ENCODE data around the gene TMEM130.

DNA sequence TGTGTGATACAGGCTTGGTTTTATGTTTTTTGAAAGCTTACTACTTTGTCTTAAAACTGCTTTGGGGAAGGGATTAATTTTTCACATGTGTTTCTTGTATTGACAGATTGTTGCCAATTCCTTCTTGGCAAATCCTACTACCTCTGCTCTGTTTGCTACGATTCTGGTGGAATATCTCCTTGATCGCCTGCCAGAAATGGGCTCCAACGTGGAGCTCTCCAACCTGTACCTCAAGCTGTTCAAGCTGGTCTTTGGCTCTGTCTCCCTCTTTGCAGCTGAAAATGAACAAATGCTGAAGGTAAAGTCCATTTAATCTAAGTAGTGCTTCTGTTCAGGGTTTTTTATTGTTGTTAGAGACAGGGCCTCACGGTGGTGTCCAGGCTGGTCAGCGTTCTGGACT is 42.1 kb upstream of the TMEM130 start:
- TF ChIP-seq, protein P1, sequence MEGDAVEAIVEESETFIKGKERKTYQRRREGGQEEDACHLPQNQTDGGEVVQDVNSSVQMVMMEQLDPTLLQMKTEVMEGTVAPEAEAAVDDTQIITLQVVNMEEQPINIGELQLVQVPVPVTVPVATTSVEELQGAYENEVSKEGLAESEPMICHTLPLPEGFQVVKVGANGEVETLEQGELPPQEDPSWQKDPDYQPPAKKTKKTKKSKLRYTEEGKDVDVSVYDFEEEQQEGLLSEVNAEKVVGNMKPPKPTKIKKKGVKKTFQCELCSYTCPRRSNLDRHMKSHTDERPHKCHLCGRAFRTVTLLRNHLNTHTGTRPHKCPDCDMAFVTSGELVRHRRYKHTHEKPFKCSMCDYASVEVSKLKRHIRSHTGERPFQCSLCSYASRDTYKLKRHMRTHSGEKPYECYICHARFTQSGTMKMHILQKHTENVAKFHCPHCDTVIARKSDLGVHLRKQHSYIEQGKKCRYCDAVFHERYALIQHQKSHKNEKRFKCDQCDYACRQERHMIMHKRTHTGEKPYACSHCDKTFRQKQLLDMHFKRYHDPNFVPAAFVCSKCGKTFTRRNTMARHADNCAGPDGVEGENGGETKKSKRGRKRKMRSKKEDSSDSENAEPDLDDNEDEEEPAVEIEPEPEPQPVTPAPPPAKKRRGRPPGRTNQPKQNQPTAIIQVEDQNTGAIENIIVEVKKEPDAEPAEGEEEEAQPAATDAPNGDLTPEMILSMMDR (conservative IDR thresholded peaks at IDR 0.05; ENCODE audit: low read depth in 2 of 2) = no peak
- TF ChIP-seq EZH2 (IDR thresholded peaks at IDR 0.05; ENCODE audit: low read depth, unreplicated experiment) = no peak
- TF ChIP-seq CREB1 (CRISPR knock-in tag; IDR thresholded peaks at IDR 0.05; ENCODE audit: low read depth) = no peak
- TF ChIP-seq, protein P2, sequence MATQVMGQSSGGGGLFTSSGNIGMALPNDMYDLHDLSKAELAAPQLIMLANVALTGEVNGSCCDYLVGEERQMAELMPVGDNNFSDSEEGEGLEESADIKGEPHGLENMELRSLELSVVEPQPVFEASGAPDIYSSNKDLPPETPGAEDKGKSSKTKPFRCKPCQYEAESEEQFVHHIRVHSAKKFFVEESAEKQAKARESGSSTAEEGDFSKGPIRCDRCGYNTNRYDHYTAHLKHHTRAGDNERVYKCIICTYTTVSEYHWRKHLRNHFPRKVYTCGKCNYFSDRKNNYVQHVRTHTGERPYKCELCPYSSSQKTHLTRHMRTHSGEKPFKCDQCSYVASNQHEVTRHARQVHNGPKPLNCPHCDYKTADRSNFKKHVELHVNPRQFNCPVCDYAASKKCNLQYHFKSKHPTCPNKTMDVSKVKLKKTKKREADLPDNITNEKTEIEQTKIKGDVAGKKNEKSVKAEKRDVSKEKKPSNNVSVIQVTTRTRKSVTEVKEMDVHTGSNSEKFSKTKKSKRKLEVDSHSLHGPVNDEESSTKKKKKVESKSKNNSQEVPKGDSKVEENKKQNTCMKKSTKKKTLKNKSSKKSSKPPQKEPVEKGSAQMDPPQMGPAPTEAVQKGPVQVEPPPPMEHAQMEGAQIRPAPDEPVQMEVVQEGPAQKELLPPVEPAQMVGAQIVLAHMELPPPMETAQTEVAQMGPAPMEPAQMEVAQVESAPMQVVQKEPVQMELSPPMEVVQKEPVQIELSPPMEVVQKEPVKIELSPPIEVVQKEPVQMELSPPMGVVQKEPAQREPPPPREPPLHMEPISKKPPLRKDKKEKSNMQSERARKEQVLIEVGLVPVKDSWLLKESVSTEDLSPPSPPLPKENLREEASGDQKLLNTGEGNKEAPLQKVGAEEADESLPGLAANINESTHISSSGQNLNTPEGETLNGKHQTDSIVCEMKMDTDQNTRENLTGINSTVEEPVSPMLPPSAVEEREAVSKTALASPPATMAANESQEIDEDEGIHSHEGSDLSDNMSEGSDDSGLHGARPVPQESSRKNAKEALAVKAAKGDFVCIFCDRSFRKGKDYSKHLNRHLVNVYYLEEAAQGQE (IDR thresholded peaks at IDR 0.05; ENCODE audit: unreplicated experiment) = no peak
- TF ChIP-seq EZH2phosphoT487 (IDR thresholded peaks at IDR 0.05; ENCODE audit: unreplicated experiment) = no peak
